ENCODE measurements around the gene C16orf86.

C16orf86 gene

GRCh38 chr16:67699265-67699664 lies 32.7 kb downstream of the C16orf86 start:
- DNase-seq = no peak

GRCh38 chr16:67701420-67701819 lies 34.8 kb downstream of the C16orf86 start:
- no peak for DNase-seq

- DNase-seq = no peak
These were observed 35.5 kb downstream of the C16orf86 start for GRCh38 chr16:67702130-67702529.

- DNase-seq = no peak
These were observed 37.0 kb downstream of the C16orf86 start for GRCh38 chr16:67703626-67704025.

GRCh38 chr16:67704110-67704509 lies 37.5 kb downstream of the C16orf86 start:
- no peak for DNase-seq

GRCh38 chr16:67707210-67707609 lies 40.6 kb downstream of the C16orf86 start:
- no peak for DNase-seq

- no peak for DNase-seq
These were observed 41.2 kb downstream of the C16orf86 start for GRCh38 chr16:67707790-67708189.

GRCh38 chr16:67708368-67708771 lies 41.8 kb downstream of the C16orf86 start:
- no peak for DNase-seq

GRCh38 chr16:67709050-67709449 lies 42.4 kb downstream of the C16orf86 start:
- DNase-seq = no peak

- no peak for DNase-seq
These were observed 44.0 kb downstream of the C16orf86 start for GRCh38 chr16:67710607-67711006.

GRCh38 chr16:67713647-67714273 lies 47.1 kb downstream of the C16orf86 start:
- DNase-seq = no peak

- no peak for DNase-seq
These were observed 47.9 kb downstream of the C16orf86 start for GRCh38 chr16:67714522-67714921.

- DNase-seq = no peak
These were observed 49.5 kb downstream of the C16orf86 start for GRCh38 chr16:67716097-67716496.
